Measurements from ENCODE around the gene L3MBTL2.
A peak's percentile ranks its signal among the peaks of the same experiment; 100 is the strongest.

Gene L3MBTL2

GRCh38 chr22:41280854-41281253 is 75.7 kb downstream of the L3MBTL2 start:
- H3K9me3 Mint-ChIP-seq: no peaks in the 10 kb centered on the region
- H3K36me3 Mint-ChIP-seq (ENCODE audit: insufficient read depth): peaks cover 64% of the 10 kb centered on the region
- H3K27ac Mint-ChIP-seq: peak overlapping the region in 1 of 2 donors; percentile 12
- ATAC-seq (replicated peaks) (no peak), DNase-seq (no peak)
- no peaks in the 10 kb centered on the region for H3K27me3 Mint-ChIP-seq
- H3K4me3 Mint-ChIP-seq: no peak overlapping the region
- peaks cover 17 to 22% of the 10 kb centered on the region in 2 donors for H3K4me1 Mint-ChIP-seq (ENCODE audit: low read depth in 2 of 2)

Measured in effector memory CD8-positive, alpha-beta T cell (primary cell).